ENCODE measurements around the gene WDR77. TPM values are rescaled to one million over a fixed set of nuclear protein-coding genes. Genes with fewer than 3 reads are reported as not detected.

WDR77 gene
- total RNA-seq, 1 experiment from 2014 or later = 67.9 TPM

- BruUV-seq (replicated peaks) = no TSS peak
- no peak overlapping the region for H3K4me3 ChIP-seq (ENCODE audit: low read depth, low read length, poor library complexity, severe bottlenecking)
- intact Hi-C loops (cut with micrococcal nuclease; ENCODE audit: unreplicated experiment) = no loop called here
- ChIA-PET CTCF (no interaction called here), POLR2A (ENCODE audit: low non-redundant PET) (no interaction called here)
- no peaks in the 10 kb centered on the region for H3K4me1 ChIP-seq (ENCODE audit: insufficient read depth, low read length, poor library complexity, severe bottlenecking)
- H3K27ac ChIP-seq (ENCODE audit: low read depth, low read length, poor library complexity, severe bottlenecking) = no peak overlapping the region
- TF ChIP-seq EZH2 (IDR thresholded peaks at IDR 0.05; ENCODE audit: borderline replicate concordance, low read depth, low read length, poor library complexity, severe bottlenecking) = no peak
- TF ChIP-seq CTCF (conservative IDR thresholded peaks at IDR 0.05; ENCODE audit: low read depth, low read length) = no peak
- H3K9me3 ChIP-seq (ENCODE audit: low read depth, low read length, poor library complexity, severe bottlenecking) = no peaks in the 10 kb centered on the region
- H3K27me3 ChIP-seq (replicated peaks; ENCODE audit: insufficient read depth, low read depth, low read length, poor library complexity) = peaks cover 49% of the 10 kb centered on the region
- no peak for DNase-seq (ENCODE audit: low spot score)
- no peaks in the 10 kb centered on the region for H3K36me3 ChIP-seq (ENCODE audit: insufficient read depth, low read length, poor library complexity, severe bottlenecking)
Observed at GRCh38 chr1:111407301-111407700, 41.8 kb downstream of the WDR77 start.

- Histone ChIP-seq H3K36me3 (ENCODE audit: insufficient read depth, low read length, poor library complexity, severe bottlenecking) (no peaks in the 10 kb centered on the region), H3K4me3 (ENCODE audit: low read depth, low read length, poor library complexity, severe bottlenecking) (no peak overlapping the region), H3K9me3 (ENCODE audit: low read depth, low read length, poor library complexity, severe bottlenecking) (no peaks in the 10 kb centered on the region), H3K27ac (ENCODE audit: low read depth, low read length, poor library complexity, severe bottlenecking) (no peak overlapping the region), H3K27me3 (replicated peaks; ENCODE audit: insufficient read depth, low read depth, low read length, poor library complexity) (peaks cover 53% of the 10 kb centered on the region), H3K4me1 (ENCODE audit: insufficient read depth, low read length, poor library complexity, severe bottlenecking) (no peaks in the 10 kb centered on the region)
- CTCF ChIA-PET = no interaction called here
- no peak for DNase-seq (ENCODE audit: low spot score)
- POLR2A ChIA-PET (ENCODE audit: low non-redundant PET) = no interaction called here
- no TSS peak for BruUV-seq (replicated peaks)
- TF ChIP-seq EZH2 (IDR thresholded peaks at IDR 0.05; ENCODE audit: borderline replicate concordance, low read depth, low read length, poor library complexity, severe bottlenecking) (no peak), CTCF (conservative IDR thresholded peaks at IDR 0.05; ENCODE audit: low read depth, low read length) (no peak)
- intact Hi-C loops (cut with micrococcal nuclease; ENCODE audit: unreplicated experiment) = no loop called here
Observed at GRCh38 chr1:111406321-111406768, 42.7 kb downstream of the WDR77 start.

GRCh38 chr1:111404588-111404987, 44.5 kb downstream of the WDR77 start:
- no peak overlapping the region for H3K27ac ChIP-seq (ENCODE audit: low read depth, low read length, poor library complexity, severe bottlenecking)
- intact Hi-C loops (cut with micrococcal nuclease; ENCODE audit: unreplicated experiment) = no loop called here
- TF ChIP-seq CTCF (conservative IDR thresholded peaks at IDR 0.05; ENCODE audit: low read depth, low read length) (no peak), EZH2 (IDR thresholded peaks at IDR 0.05; ENCODE audit: borderline replicate concordance, low read depth, low read length, poor library complexity, severe bottlenecking) (no peak)
- ChIA-PET POLR2A (ENCODE audit: low non-redundant PET) (interaction anchor here (0.6 kb wide), 1 partner anchor 151 kb away, joined by 14 read pairs; no protein-coding TSS in a partner anchor), CTCF (no interaction called here)
- H3K4me3 ChIP-seq (ENCODE audit: low read depth, low read length, poor library complexity, severe bottlenecking) = no peak overlapping the region
- BruUV-seq (replicated peaks) = no TSS peak
- H3K9me3 ChIP-seq (ENCODE audit: low read depth, low read length, poor library complexity, severe bottlenecking) = no peaks in the 10 kb centered on the region
- no peaks in the 10 kb centered on the region for H3K4me1 ChIP-seq (ENCODE audit: insufficient read depth, low read length, poor library complexity, severe bottlenecking)
- H3K27me3 ChIP-seq (replicated peaks; ENCODE audit: insufficient read depth, low read depth, low read length, poor library complexity) = peaks cover 66% of the 10 kb centered on the region
- no peaks in the 10 kb centered on the region for H3K36me3 ChIP-seq (ENCODE audit: insufficient read depth, low read length, poor library complexity, severe bottlenecking)
- DNase-seq (ENCODE audit: low spot score) = no peak

Data from A673 (cell line).